Mucosa of rectum (tissue), 2 donors: ENCODE results near the gene NR2E1.

Experiments used
- H3K27ac ChIP-seq, 2 donors: one replicate each; pipeline ENCODE4 v1.7.0; 2013; ENCODE audit warnings: inconsistent platforms in 2 of 2, low read depth in 2 of 2, low read length in 2 of 2
- H3K27me3 ChIP-seq, 2 donors: one replicate each; pipeline ENCODE4 v1.7.0; 2013; ENCODE audit warnings: low read length in 2 of 2; ENCODE audit not compliant: control insufficient read depth in 2 of 2, insufficient read depth in 2 of 2
- H3K36me3 ChIP-seq, 2 donors: one replicate each; pipeline ENCODE4 v1.7.0; 2013; ENCODE audit warnings: low read length in 2 of 2; ENCODE audit not compliant: control insufficient read depth in 2 of 2, insufficient read depth in 2 of 2
- H3K4me1 ChIP-seq, 2 donors: one replicate each; pipeline ENCODE4 v1.7.0; 2013; ENCODE audit warnings: low read length in 2 of 2, mild to moderate bottlenecking in 1 of 2; ENCODE audit not compliant: control insufficient read depth in 2 of 2, insufficient read depth in 2 of 2
- H3K4me3 ChIP-seq, 2 donors: one replicate each; pipeline ENCODE4 v1.7.0; 2013; ENCODE audit warnings: low read length in 2 of 2
- H3K9ac ChIP-seq, 2 donors: one replicate each; pipeline ENCODE4 v1.7.0; 2013; ENCODE audit warnings: low read length in 2 of 2, low read depth in 1 of 2, mild to moderate bottlenecking in 1 of 2
- H3K9me3 ChIP-seq, 2 donors: one replicate each; pipeline ENCODE4 v1.7.0; 2013; ENCODE audit warnings: low read length in 2 of 2; ENCODE audit not compliant: control insufficient read depth in 2 of 2
- donor health status: healthy.
- donor health status: Normal muscosa, but diverticular disease.

Gene NR2E1

GRCh38 chr6:108207013-108207412, 41.2 kb downstream of the NR2E1 start:
- Histone ChIP-seq H3K27ac (no peak overlapping the region), H3K9me3 (no peaks in the 10 kb centered on the region), H3K4me3 (no peak overlapping the region), H3K4me1 (no peaks in the 10 kb centered on the region), H3K9ac (no peak overlapping the region), H3K36me3 (peaks cover 13 to 21% of the 10 kb centered on the region in 2 donors), H3K27me3 (no peaks in the 10 kb centered on the region)

DNA sequence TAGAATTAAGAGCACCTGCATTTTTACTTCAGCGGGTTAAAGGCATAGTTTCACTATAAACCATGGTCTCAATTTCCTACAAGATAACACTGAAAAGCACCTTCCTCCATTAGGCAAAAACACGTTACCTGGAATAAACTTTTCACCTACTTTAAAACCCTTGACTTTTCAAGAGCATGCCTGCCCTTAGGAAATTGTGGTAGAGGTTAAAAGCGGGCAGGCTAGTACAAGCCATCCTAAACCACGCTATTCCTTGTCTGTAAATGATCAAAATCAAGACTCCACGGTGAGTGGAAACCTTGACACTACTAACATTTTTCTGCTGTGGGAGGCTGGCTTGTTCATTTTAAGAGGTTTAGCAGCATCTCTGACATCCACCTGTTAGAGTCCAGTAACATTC, 43.9 kb downstream of the NR2E1 start:
- Histone ChIP-seq H3K36me3 (peaks cover 13 to 28% of the 10 kb centered on the region in 2 donors), H3K4me1 (no peaks in the 10 kb centered on the region), H3K4me3 (no peak overlapping the region), H3K9ac (no peak overlapping the region), H3K9me3 (no peaks in the 10 kb centered on the region), H3K27me3 (no peaks in the 10 kb centered on the region), H3K27ac (no peak overlapping the region)

DNA sequence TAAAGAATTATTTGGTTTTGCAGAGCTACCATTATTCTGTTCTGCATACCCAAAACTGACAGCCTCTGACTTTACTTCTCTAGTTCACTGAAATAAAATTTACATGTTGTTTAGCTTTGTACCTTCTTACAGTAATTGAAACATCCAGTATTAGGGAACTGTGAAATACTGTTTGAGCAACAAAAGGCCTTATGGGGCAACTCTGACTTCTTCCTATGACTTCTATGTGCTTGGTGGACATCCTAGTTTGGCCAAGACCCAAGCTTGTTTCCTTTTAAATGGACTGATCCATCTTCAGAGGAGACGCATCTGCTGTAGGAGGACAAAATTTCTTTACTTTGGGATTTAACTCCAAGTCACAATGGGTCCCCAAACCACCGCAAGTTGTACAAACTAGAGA, 44.7 kb downstream of the NR2E1 start:
- Histone ChIP-seq H3K4me3 (no peak overlapping the region), H3K9me3 (no peaks in the 10 kb centered on the region), H3K4me1 (no peaks in the 10 kb centered on the region), H3K27me3 (no peaks in the 10 kb centered on the region), H3K9ac (no peak overlapping the region), H3K27ac (no peak overlapping the region), H3K36me3 (peaks cover 13 to 29% of the 10 kb centered on the region in 2 donors)

- peaks cover 13 to 29% of the 10 kb centered on the region in 2 donors for H3K36me3 ChIP-seq
- H3K9me3 ChIP-seq = no peaks in the 10 kb centered on the region
- no peak overlapping the region for H3K27ac ChIP-seq
- H3K9ac ChIP-seq = no peak overlapping the region
- H3K27me3 ChIP-seq = no peaks in the 10 kb centered on the region
- H3K4me3 ChIP-seq = no peak overlapping the region
- H3K4me1 ChIP-seq = no peaks in the 10 kb centered on the region
Observed at GRCh38 chr6:108211671-108212070, 45.8 kb downstream of the NR2E1 start.

DNA sequence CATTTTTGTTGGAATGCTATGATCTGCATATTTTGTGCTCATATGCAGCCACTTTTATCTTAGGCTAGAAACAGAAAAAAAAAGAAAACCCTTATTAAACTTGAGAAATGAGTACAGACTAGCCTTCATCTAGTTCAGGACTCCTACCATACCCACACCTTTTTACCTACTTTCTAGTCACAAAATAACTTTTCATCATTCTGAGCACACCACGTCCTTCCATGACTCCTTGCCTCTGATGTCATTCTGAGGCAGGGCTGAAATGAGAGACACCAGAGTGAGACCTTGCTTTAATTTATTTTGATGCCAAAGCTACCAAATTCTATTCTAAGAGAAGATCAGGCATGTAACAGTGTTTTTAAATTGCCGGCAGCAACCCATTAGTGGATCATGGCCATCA, 56.2 kb downstream of the NR2E1 start:
- no peak overlapping the region for H3K27ac ChIP-seq
- no peaks in the 10 kb centered on the region for H3K27me3 ChIP-seq
- H3K36me3 ChIP-seq = peaks cover 9 to 10% of the 10 kb centered on the region in 2 donors
- H3K4me1 ChIP-seq = no peaks in the 10 kb centered on the region
- no peak overlapping the region for H3K9ac ChIP-seq
- H3K9me3 ChIP-seq = no peaks in the 10 kb centered on the region
- no peak overlapping the region for H3K4me3 ChIP-seq

DNA sequence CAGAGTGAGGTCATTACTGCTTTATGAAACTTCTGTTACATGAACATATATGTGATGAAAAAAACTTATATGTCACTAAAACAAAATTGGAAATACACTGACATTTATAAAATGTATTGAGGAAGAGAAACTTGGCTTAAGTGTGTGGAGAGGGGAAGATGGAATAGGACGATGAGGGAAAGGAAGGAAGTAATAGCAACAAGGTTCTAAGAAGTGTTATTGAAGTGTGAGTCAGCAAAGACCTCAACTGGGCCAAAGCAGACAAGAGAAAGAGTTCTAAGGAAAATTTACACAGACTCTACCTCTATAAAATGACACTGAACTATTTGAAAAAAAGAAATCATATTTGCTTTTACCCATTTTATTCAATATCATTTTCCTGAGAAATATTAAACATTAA, 56.7 kb downstream of the NR2E1 start:
- Histone ChIP-seq H3K9me3 (no peaks in the 10 kb centered on the region), H3K4me3 (no peak overlapping the region), H3K4me1 (no peaks in the 10 kb centered on the region), H3K36me3 (peaks cover 9 to 10% of the 10 kb centered on the region in 2 donors), H3K27me3 (no peaks in the 10 kb centered on the region), H3K27ac (no peak overlapping the region), H3K9ac (no peak overlapping the region)

GRCh38 chr6:108227290-108227689, 61.5 kb downstream of the NR2E1 start:
- Histone ChIP-seq H3K4me1 (no peaks in the 10 kb centered on the region), H3K27me3 (no peaks in the 10 kb centered on the region), H3K36me3 (no peaks in the 10 kb centered on the region), H3K27ac (no peak overlapping the region), H3K9ac (no peak overlapping the region), H3K4me3 (no peak overlapping the region), H3K9me3 (no peaks in the 10 kb centered on the region)

GRCh38 chr6:108228416-108228815, 62.6 kb downstream of the NR2E1 start:
- H3K4me3 ChIP-seq = no peak overlapping the region
- H3K9me3 ChIP-seq = no peaks in the 10 kb centered on the region
- no peak overlapping the region for H3K9ac ChIP-seq
- H3K4me1 ChIP-seq = no peaks in the 10 kb centered on the region
- H3K27ac ChIP-seq = no peak overlapping the region
- H3K27me3 ChIP-seq = no peaks in the 10 kb centered on the region
- H3K36me3 ChIP-seq = no peaks in the 10 kb centered on the region

DNA sequence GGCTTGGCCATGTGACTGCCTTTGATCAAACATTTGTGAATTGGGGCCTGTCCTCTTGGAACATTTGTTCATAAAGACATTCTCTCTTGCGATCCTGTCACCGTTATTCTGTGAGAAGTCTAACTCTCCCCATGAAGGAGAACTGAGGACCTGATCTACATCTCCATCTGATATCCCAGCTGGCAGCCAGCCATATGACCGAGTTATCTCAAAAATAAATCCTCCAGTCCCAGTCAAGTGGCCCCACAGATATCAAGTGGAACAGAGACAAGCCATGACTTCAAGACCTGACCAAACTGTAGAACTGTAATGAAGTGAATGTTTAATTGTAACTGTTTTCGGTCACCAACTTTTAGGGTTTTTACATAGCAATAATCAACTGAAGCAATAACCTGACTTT, 69.3 kb downstream of the NR2E1 start:
- Histone ChIP-seq H3K27me3 (no peaks in the 10 kb centered on the region), H3K9me3 (no peaks in the 10 kb centered on the region), H3K9ac (no peak overlapping the region), H3K4me1 (no peaks in the 10 kb centered on the region), H3K4me3 (no peak overlapping the region), H3K36me3 (peaks cover 0 to 2% of the 10 kb centered on the region in 2 donors), H3K27ac (no peak overlapping the region)

DNA sequence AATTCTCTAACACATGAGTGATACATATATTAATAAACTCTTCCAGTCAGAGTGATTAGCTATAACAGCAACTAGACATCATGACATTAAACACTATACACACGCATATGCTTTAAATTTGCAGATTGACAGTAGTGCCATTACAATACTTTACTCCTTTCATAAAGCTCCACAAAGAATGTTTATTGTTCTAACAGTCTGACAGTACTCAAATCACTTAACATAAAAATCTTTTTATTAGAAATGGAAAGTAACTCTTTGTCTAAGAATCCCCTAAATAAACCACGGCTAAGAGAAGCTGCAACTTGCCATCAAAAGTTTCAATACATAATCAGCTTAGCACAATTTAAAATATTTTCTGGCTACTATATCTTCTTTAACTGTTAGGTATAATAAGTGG, 71.0 kb downstream of the NR2E1 start:
- Histone ChIP-seq H3K9ac (no peak overlapping the region), H3K36me3 (peaks cover 0 to 5% of the 10 kb centered on the region in 2 donors), H3K9me3 (no peaks in the 10 kb centered on the region), H3K4me3 (no peak overlapping the region), H3K27me3 (no peaks in the 10 kb centered on the region), H3K27ac (no peak overlapping the region), H3K4me1 (no peaks in the 10 kb centered on the region)

- Histone ChIP-seq H3K9ac (no peak overlapping the region), H3K4me1 (no peaks in the 10 kb centered on the region), H3K9me3 (no peaks in the 10 kb centered on the region), H3K27ac (no peak overlapping the region), H3K27me3 (no peaks in the 10 kb centered on the region), H3K36me3 (peaks cover 0 to 5% of the 10 kb centered on the region in 2 donors), H3K4me3 (no peak overlapping the region)
Observed at GRCh38 chr6:108238322-108238721, 72.5 kb downstream of the NR2E1 start.
